ENCODE data around the gene MFAP5. TPM values are rescaled to one million over a fixed set of nuclear protein-coding genes. Genes with fewer than 3 reads are reported as not detected.

MFAP5 gene
- polyA plus RNA-seq, 2 of the 4 experiments (the other 2 are of a cell fraction) = 0.40 TPM

- ChIA-PET POLR2A (no interaction called here), CTCF (interaction anchor here (1.0 to 2.9 kb wide), 4 partner anchors 8 to 389 kb away, joined by 3 to 9 read pairs (median 4); no protein-coding TSS in a partner anchor)
- Histone ChIP-seq H3K4me1 (no peaks in the 10 kb centered on the region; the same call in 2 of the 3 replicates), H3K27ac (no peak overlapping the region), H3K4me2 (no peak overlapping the region), H3K4me3 (no peak overlapping the region), H3K9me3 (no peaks in the 10 kb centered on the region)
- no peak for FAIRE-seq
- 51% methylated on average over 3 of the region's 3 CpGs for WGBS (ENCODE audit: missing lambda C conversion rate)
- no peak for ATAC-seq
- no peak for DNase-seq (ENCODE audit: low read depth in 1 of 2, low spot score in 1 of 2)
- TF ChIP-seq BCL3 (IDR thresholded peaks at IDR 0.05) (no peak), FOXS1 (CRISPR knock-in tag; IDR thresholded peaks at IDR 0.05) (no peak), MAFK (IDR thresholded peaks at IDR 0.05; ENCODE audit: partially characterized antibody) (no peak)
Observed at GRCh38 chr12:8661016-8661415, 1.6 kb downstream of the MFAP5 start.

- H3K27ac ChIP-seq = no peak overlapping the region
- ATAC-seq = no peak
- ChIA-PET POLR2A (interaction anchor here (0.6 kb wide), 1 partner anchor 711 kb away, joined by 3 read pairs; no protein-coding TSS in a partner anchor), CTCF (interaction anchor here (0.5 to 3.3 kb wide), 12 partner anchors 12 to 394 kb away, joined by 3 to 38 read pairs (median 8); no protein-coding TSS in a partner anchor)
- H3K4me2 ChIP-seq = no peak overlapping the region
- H3K4me3 ChIP-seq = no peak overlapping the region
- no peaks in the 10 kb centered on the region for H3K9me3 ChIP-seq
- no peak for DNase-seq (ENCODE audit: low read depth in 1 of 2, low spot score in 1 of 2)
- TF ChIP-seq NPAS2 (CRISPR knock-in tag; IDR thresholded peaks at IDR 0.05; ENCODE audit: borderline replicate concordance) (no peak), SMC3 (IDR thresholded peaks at IDR 0.05) (no peak), HOXB13 (CRISPR knock-in tag; IDR thresholded peaks at IDR 0.05; ENCODE audit: low read depth) (no peak), USF2 (IDR thresholded peaks at IDR 0.05) (no peak), BHLHE40 (IDR thresholded peaks at IDR 0.05; ENCODE audit: low read depth, low read length) (no peak), SREBF2 (IDR thresholded peaks at IDR 0.05) (no peak), EHMT2 (IDR thresholded peaks at IDR 0.05; ENCODE audit: low read depth) (no peak), RARB (CRISPR knock-in tag; IDR thresholded peaks at IDR 0.05) (no peak), RFX5 (IDR thresholded peaks at IDR 0.05) (no peak), HDAC2 (IDR thresholded peaks at IDR 0.05) (no peak), ZSCAN20 (CRISPR knock-in tag; IDR thresholded peaks at IDR 0.05) (no peak), POLR2AphosphoS2 (conservative IDR thresholded peaks at IDR 0.05; ENCODE audit: low read length) (no peak), CHD4 (IDR thresholded peaks at IDR 0.05; ENCODE audit: borderline replicate concordance) (no peak), CTCF (IDR thresholded peaks at IDR 0.05) (no peak)
- TF ChIP-seq, protein P1, sequence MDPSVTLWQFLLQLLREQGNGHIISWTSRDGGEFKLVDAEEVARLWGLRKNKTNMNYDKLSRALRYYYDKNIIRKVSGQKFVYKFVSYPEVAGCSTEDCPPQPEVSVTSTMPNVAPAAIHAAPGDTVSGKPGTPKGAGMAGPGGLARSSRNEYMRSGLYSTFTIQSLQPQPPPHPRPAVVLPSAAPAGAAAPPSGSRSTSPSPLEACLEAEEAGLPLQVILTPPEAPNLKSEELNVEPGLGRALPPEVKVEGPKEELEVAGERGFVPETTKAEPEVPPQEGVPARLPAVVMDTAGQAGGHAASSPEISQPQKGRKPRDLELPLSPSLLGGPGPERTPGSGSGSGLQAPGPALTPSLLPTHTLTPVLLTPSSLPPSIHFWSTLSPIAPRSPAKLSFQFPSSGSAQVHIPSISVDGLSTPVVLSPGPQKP (IDR thresholded peaks at IDR 0.05; ENCODE audit: low read depth, low read length) = no peak
- TF ChIP-seq, protein P2, sequence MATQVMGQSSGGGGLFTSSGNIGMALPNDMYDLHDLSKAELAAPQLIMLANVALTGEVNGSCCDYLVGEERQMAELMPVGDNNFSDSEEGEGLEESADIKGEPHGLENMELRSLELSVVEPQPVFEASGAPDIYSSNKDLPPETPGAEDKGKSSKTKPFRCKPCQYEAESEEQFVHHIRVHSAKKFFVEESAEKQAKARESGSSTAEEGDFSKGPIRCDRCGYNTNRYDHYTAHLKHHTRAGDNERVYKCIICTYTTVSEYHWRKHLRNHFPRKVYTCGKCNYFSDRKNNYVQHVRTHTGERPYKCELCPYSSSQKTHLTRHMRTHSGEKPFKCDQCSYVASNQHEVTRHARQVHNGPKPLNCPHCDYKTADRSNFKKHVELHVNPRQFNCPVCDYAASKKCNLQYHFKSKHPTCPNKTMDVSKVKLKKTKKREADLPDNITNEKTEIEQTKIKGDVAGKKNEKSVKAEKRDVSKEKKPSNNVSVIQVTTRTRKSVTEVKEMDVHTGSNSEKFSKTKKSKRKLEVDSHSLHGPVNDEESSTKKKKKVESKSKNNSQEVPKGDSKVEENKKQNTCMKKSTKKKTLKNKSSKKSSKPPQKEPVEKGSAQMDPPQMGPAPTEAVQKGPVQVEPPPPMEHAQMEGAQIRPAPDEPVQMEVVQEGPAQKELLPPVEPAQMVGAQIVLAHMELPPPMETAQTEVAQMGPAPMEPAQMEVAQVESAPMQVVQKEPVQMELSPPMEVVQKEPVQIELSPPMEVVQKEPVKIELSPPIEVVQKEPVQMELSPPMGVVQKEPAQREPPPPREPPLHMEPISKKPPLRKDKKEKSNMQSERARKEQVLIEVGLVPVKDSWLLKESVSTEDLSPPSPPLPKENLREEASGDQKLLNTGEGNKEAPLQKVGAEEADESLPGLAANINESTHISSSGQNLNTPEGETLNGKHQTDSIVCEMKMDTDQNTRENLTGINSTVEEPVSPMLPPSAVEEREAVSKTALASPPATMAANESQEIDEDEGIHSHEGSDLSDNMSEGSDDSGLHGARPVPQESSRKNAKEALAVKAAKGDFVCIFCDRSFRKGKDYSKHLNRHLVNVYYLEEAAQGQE (IDR thresholded peaks at IDR 0.05) = no peak
- 38% methylated on average over 1 of the region's 1 CpG for WGBS (ENCODE audit: missing lambda C conversion rate)
- H3K4me1 ChIP-seq = no peaks in the 10 kb centered on the region; the same call in 2 of the 3 replicates
- no peak for FAIRE-seq
Observed at GRCh38 chr12:8658346-8658745, 4.3 kb downstream of the MFAP5 start.

Data from A549 (cell line).